Lower leg skin (tissue), 3 donors: Measurements from ENCODE around the gene FZD2.

Experiments used
- CTCF ChIP-seq, 3 donors: fragments of 450-650 bp; IDR thresholded peaks; one replicate each; pipeline ENCODE4 v1.5.1; 2016; ENCODE audit warnings: antibody characterized with exemption in 3 of 3, mild to moderate bottlenecking in 3 of 3, moderate library complexity in 2 of 3
- POLR2A ChIP-seq, 2 donors: fragments of 450-650 bp; IDR thresholded peaks; one replicate each; pipeline ENCODE4 v1.6.1; 2016 to 2017; ENCODE audit warnings: antibody characterized with exemption in 2 of 2, mild to moderate bottlenecking in 1 of 2, moderate library complexity in 1 of 2

GRCh38 chr17:44587339-44587738 lies 30.1 kb downstream of the FZD2 start:
- TF ChIP-seq POLR2A (IDR thresholded peaks at IDR 0.05) = no peak
- TF ChIP-seq CTCF (IDR thresholded peaks at IDR 0.05) = no peak
